ENCODE data around the gene XAB2. TPM values are rescaled to one million over a fixed set of nuclear protein-coding genes. Genes with fewer than 3 reads are reported as not detected.
A peak's percentile ranks its signal among the peaks of the same experiment; 100 is the strongest.
"Not testable (repeated sequence)": the region's sequence is repeated elsewhere in the genome, so short reads cannot be mapped to it uniquely, and the experiment has no call there.

XAB2 gene
- total and polyA plus RNA-seq, 9 donors = 23.0 to 34.6 (median 27.4) TPM

GRCh38 chr19:7652061-7652641, 22.8 kb upstream of the XAB2 start:
- peaks cover 9% of the 10 kb centered on the region for H3K27me3 ChIP-seq (ENCODE audit: control insufficient read depth, insufficient read depth, low read length)
- DNase-seq = peak; percentile 83
- WGBS (ENCODE audit: insufficient coverage) = 8% methylated on average over 12 of the region's 28 CpGs
- peaks cover 4% of the 10 kb centered on the region for H3K4me1 ChIP-seq (ENCODE audit: control insufficient read depth, insufficient read depth, low read length)
- peak overlapping the region; percentile 18 for H3K4me3 ChIP-seq (ENCODE audit: low read length)
- peak overlapping the region; percentile 42 for H3K27ac ChIP-seq (ENCODE audit: low read length)
- no peaks in the 10 kb centered on the region for H3K9me3 ChIP-seq (replicated peaks; ENCODE audit: control insufficient read depth, low read depth, low read length)
- no peaks in the 10 kb centered on the region for H3K36me3 ChIP-seq (ENCODE audit: control insufficient read depth, insufficient read depth, low read length)

- Histone ChIP-seq H3K27me3 (ENCODE audit: control insufficient read depth, insufficient read depth, low read length) (peaks cover 9% of the 10 kb centered on the region), H3K36me3 (ENCODE audit: control insufficient read depth, insufficient read depth, low read length) (no peaks in the 10 kb centered on the region), H3K4me3 (ENCODE audit: low read length) (no peak overlapping the region), H3K4me1 (ENCODE audit: control insufficient read depth, insufficient read depth, low read length) (peaks cover 4% of the 10 kb centered on the region), H3K27ac (ENCODE audit: low read length) (no peak overlapping the region), H3K9me3 (replicated peaks; ENCODE audit: control insufficient read depth, low read depth, low read length) (no peaks in the 10 kb centered on the region)
- DNase-seq = no peak
- 31% methylated on average over 2 of the region's 2 CpGs for WGBS (ENCODE audit: insufficient coverage)
Observed at GRCh38 chr19:7650148-7650547, 20.8 kb upstream of the XAB2 start.

- no peak overlapping the region for H3K27ac ChIP-seq (ENCODE audit: low read length)
- peaks cover 4% of the 10 kb centered on the region for H3K4me1 ChIP-seq (ENCODE audit: control insufficient read depth, insufficient read depth, low read length)
- H3K9me3 ChIP-seq (replicated peaks; ENCODE audit: control insufficient read depth, low read depth, low read length) = no peaks in the 10 kb centered on the region
- H3K36me3 ChIP-seq (ENCODE audit: control insufficient read depth, insufficient read depth, low read length) = no peaks in the 10 kb centered on the region
- no peak overlapping the region for H3K4me3 ChIP-seq (ENCODE audit: low read length)
- DNase-seq = no peak
- peaks cover 9% of the 10 kb centered on the region for H3K27me3 ChIP-seq (ENCODE audit: control insufficient read depth, insufficient read depth, low read length)
- whole genome bisulfite sequencing (ENCODE audit: insufficient coverage) = 84% methylated on average over 5 of the region's 15 CpGs
Observed at GRCh38 chr19:7648265-7649014, 19.1 kb upstream of the XAB2 start.

- Histone ChIP-seq H3K36me3 (ENCODE audit: control insufficient read depth, insufficient read depth, low read length) (no peaks in the 10 kb centered on the region), H3K27ac (ENCODE audit: low read length) (no peak overlapping the region), H3K27me3 (ENCODE audit: control insufficient read depth, insufficient read depth, low read length) (peaks cover 9% of the 10 kb centered on the region), H3K9me3 (replicated peaks; ENCODE audit: control insufficient read depth, low read depth, low read length) (no peaks in the 10 kb centered on the region), H3K4me1 (ENCODE audit: control insufficient read depth, insufficient read depth, low read length) (peaks cover under 1% of the 10 kb centered on the region), H3K4me3 (ENCODE audit: low read length) (no peak overlapping the region)
- 90% methylated on average over 26 of the region's 26 CpGs for WGBS (ENCODE audit: insufficient coverage)
- no peak for DNase-seq
Observed at GRCh38 chr19:7647156-7647555, 17.8 kb upstream of the XAB2 start.

- no peak overlapping the region for H3K27ac ChIP-seq (ENCODE audit: low read length)
- no peak for DNase-seq
- WGBS (ENCODE audit: insufficient coverage) = 70% methylated on average over 6 of the region's 8 CpGs
- no peaks in the 10 kb centered on the region for H3K4me1 ChIP-seq (ENCODE audit: control insufficient read depth, insufficient read depth, low read length)
- H3K27me3 ChIP-seq (ENCODE audit: control insufficient read depth, insufficient read depth, low read length) = peaks cover 7% of the 10 kb centered on the region
- H3K9me3 ChIP-seq (replicated peaks; ENCODE audit: control insufficient read depth, low read depth, low read length) = no peaks in the 10 kb centered on the region
- H3K4me3 ChIP-seq (ENCODE audit: low read length) = no peak overlapping the region
- H3K36me3 ChIP-seq (ENCODE audit: control insufficient read depth, insufficient read depth, low read length) = no peaks in the 10 kb centered on the region
Observed at GRCh38 chr19:7646426-7646700, 17.0 kb upstream of the XAB2 start.

- no peaks in the 10 kb centered on the region for H3K9me3 ChIP-seq (replicated peaks; ENCODE audit: control insufficient read depth, low read depth, low read length)
- DNase-seq = no peak
- H3K36me3 ChIP-seq (ENCODE audit: control insufficient read depth, insufficient read depth, low read length) = no peaks in the 10 kb centered on the region
- H3K27me3 ChIP-seq (ENCODE audit: control insufficient read depth, insufficient read depth, low read length) = peaks cover 3% of the 10 kb centered on the region
- WGBS (ENCODE audit: insufficient coverage) = 49% methylated on average over 15 of the region's 20 CpGs
- H3K4me1 ChIP-seq (ENCODE audit: control insufficient read depth, insufficient read depth, low read length) = no peaks in the 10 kb centered on the region
- H3K27ac ChIP-seq (ENCODE audit: low read length) = no peak overlapping the region
- no peak overlapping the region for H3K4me3 ChIP-seq (ENCODE audit: low read length)
Observed at GRCh38 chr19:7645656-7646425, 16.5 kb upstream of the XAB2 start.

- WGBS (ENCODE audit: insufficient coverage) = 80% methylated on average over 13 of the region's 14 CpGs
- Histone ChIP-seq H3K27me3 (ENCODE audit: control insufficient read depth, insufficient read depth, low read length) (no peaks in the 10 kb centered on the region), H3K4me1 (ENCODE audit: control insufficient read depth, insufficient read depth, low read length) (no peaks in the 10 kb centered on the region), H3K9me3 (replicated peaks; ENCODE audit: control insufficient read depth, low read depth, low read length) (no peaks in the 10 kb centered on the region), H3K4me3 (ENCODE audit: low read length) (no peak overlapping the region), H3K36me3 (ENCODE audit: control insufficient read depth, insufficient read depth, low read length) (no peaks in the 10 kb centered on the region), H3K27ac (ENCODE audit: low read length) (no peak overlapping the region)
- no peak for DNase-seq
Observed at GRCh38 chr19:7645163-7645562, 15.8 kb upstream of the XAB2 start.

GRCh38 chr19:7644550-7644877, 15.2 kb upstream of the XAB2 start:
- DNase-seq = no peak
- no peak overlapping the region for H3K27ac ChIP-seq (ENCODE audit: low read length)
- H3K4me3 ChIP-seq (ENCODE audit: low read length) = no peak overlapping the region
- H3K9me3 ChIP-seq (replicated peaks; ENCODE audit: control insufficient read depth, low read depth, low read length) = no peaks in the 10 kb centered on the region
- 89% methylated on average over 13 of the region's 20 CpGs for WGBS (ENCODE audit: insufficient coverage)
- no peaks in the 10 kb centered on the region for H3K4me1 ChIP-seq (ENCODE audit: control insufficient read depth, insufficient read depth, low read length)
- no peaks in the 10 kb centered on the region for H3K27me3 ChIP-seq (ENCODE audit: control insufficient read depth, insufficient read depth, low read length)
- H3K36me3 ChIP-seq (ENCODE audit: control insufficient read depth, insufficient read depth, low read length) = no peaks in the 10 kb centered on the region

- not testable (repeated sequence) for H3K27me3 ChIP-seq (ENCODE audit: control insufficient read depth, insufficient read depth, low read length); H3K4me3 ChIP-seq (ENCODE audit: low read length); H3K9me3 ChIP-seq (replicated peaks; ENCODE audit: control insufficient read depth, low read depth, low read length); DNase-seq; H3K4me1 ChIP-seq (ENCODE audit: control insufficient read depth, insufficient read depth, low read length); H3K27ac ChIP-seq (ENCODE audit: low read length); H3K36me3 ChIP-seq (ENCODE audit: control insufficient read depth, insufficient read depth, low read length)
- WGBS (ENCODE audit: insufficient coverage) = 58% methylated on average over 9 of the region's 10 CpGs
Observed at GRCh38 chr19:7643629-7644549, 14.5 kb upstream of the XAB2 start.

GRCh38 chr19:7643031-7643415, 13.7 kb upstream of the XAB2 start:
- 92% methylated on average over 5 of the region's 8 CpGs for WGBS (ENCODE audit: insufficient coverage)
- Histone ChIP-seq H3K4me1 (ENCODE audit: control insufficient read depth, insufficient read depth, low read length) (no peaks in the 10 kb centered on the region), H3K27ac (ENCODE audit: low read length) (no peak overlapping the region), H3K36me3 (ENCODE audit: control insufficient read depth, insufficient read depth, low read length) (no peaks in the 10 kb centered on the region), H3K4me3 (ENCODE audit: low read length) (no peak overlapping the region), H3K9me3 (replicated peaks; ENCODE audit: control insufficient read depth, low read depth, low read length) (no peaks in the 10 kb centered on the region), H3K27me3 (ENCODE audit: control insufficient read depth, insufficient read depth, low read length) (peaks cover under 1% of the 10 kb centered on the region)
- no peak for DNase-seq

All from muscle of leg (tissue), 11 donors.